Trophoblast cell (in vitro differentiated cells and primary cell): ENCODE data around the gene CACNA2D4.

Experiments
- DNase-seq, 2 donors: peaks; one replicate each; pipeline ENCODE4 v3.0.0-alpha.2; 2016
- H2AFZ ChIP-seq: 2 replicates; pipeline ENCODE4 v1.6.1; 2013; ENCODE audit warnings: low read length, moderate library complexity, mild to moderate bottlenecking; ENCODE audit not compliant: insufficient read depth, poor library complexity
- H2AK5ac ChIP-seq: 2 replicates; pipeline ENCODE4 v1.6.1; 2013; ENCODE audit warnings: mild to moderate bottlenecking, low read length
- H2BK120ac ChIP-seq: 2 replicates; pipeline ENCODE4 v1.6.1; 2013; ENCODE audit warnings: low read length, mild to moderate bottlenecking, moderate library complexity; ENCODE audit not compliant: insufficient read depth, poor library complexity
- H2BK12ac ChIP-seq: 2 replicates; pipeline ENCODE4 v1.6.1; 2013; ENCODE audit warnings: mild to moderate bottlenecking, low read length, moderate library complexity
- H2BK5ac ChIP-seq: 2 replicates; pipeline ENCODE4 v1.6.1; 2013; ENCODE audit warnings: low read length, low read depth, moderate library complexity, mild to moderate bottlenecking; ENCODE audit not compliant: poor library complexity
- H3K14ac ChIP-seq: 2 replicates; pipeline ENCODE4 v1.6.1; 2013; ENCODE audit warnings: mild to moderate bottlenecking, low read length
- H3K18ac ChIP-seq: 2 replicates; pipeline ENCODE4 v1.6.1; 2013; ENCODE audit warnings: mild to moderate bottlenecking, low read length
- H3K23ac ChIP-seq: 2 replicates; pipeline ENCODE4 v1.6.1; 2013; ENCODE audit warnings: low read length
- H3K27ac ChIP-seq: 2 replicates; pipeline ENCODE4 v1.5.1; 2013; ENCODE audit warnings: low read depth, mild to moderate bottlenecking, inconsistent platforms, low read length, moderate library complexity
- H3K27me3 ChIP-seq: 2 replicates; pipeline ENCODE4 v1.6.1; 2013; ENCODE audit warnings: inconsistent platforms, mild to moderate bottlenecking, low read length, moderate library complexity; ENCODE audit not compliant: insufficient read depth
- H3K36me3 ChIP-seq, 2 experiments: 1 replicate in 1 of 2; 2 replicates in 1 of 2; pipeline ENCODE4 v1.6.1; 2013; ENCODE audit warnings: low read length in 2 of 2, mild to moderate bottlenecking in 2 of 2, moderate library complexity in 1 of 2; ENCODE audit not compliant: insufficient read depth in 2 of 2, control insufficient read depth in 1 of 2
- H3K4ac ChIP-seq: 2 replicates; pipeline ENCODE4 v1.6.1; 2013; ENCODE audit warnings: low read depth, mild to moderate bottlenecking, low read length, moderate library complexity
- H3K4me1 ChIP-seq, 2 experiments: 1 replicate in 1 of 2; 2 replicates in 1 of 2; pipeline ENCODE4 v1.6.1; 2013; ENCODE audit warnings: low read length in 2 of 2, mild to moderate bottlenecking in 2 of 2, moderate library complexity in 1 of 2; ENCODE audit not compliant: insufficient read depth in 2 of 2, control insufficient read depth in 1 of 2
- H3K4me2 ChIP-seq: 2 replicates; pipeline ENCODE4 v1.6.1; 2013; ENCODE audit warnings: inconsistent platforms, mild to moderate bottlenecking, low read length, moderate library complexity
- H3K4me3 ChIP-seq: 2 replicates; pipeline ENCODE4 v1.5.1; 2013; ENCODE audit warnings: mild to moderate bottlenecking, low read depth, low read length, inconsistent platforms
- H3K79me1 ChIP-seq: one replicate; pipeline ENCODE4 v1.6.1; 2013; ENCODE audit warnings: low read length
- H3K79me2 ChIP-seq: 2 replicates; pipeline ENCODE4 v1.6.1; 2013; ENCODE audit warnings: low read length, mild to moderate bottlenecking; ENCODE audit not compliant: control insufficient read depth, insufficient read depth, poor library complexity
- H3K9ac ChIP-seq: 2 replicates; pipeline ENCODE4 v1.6.1; 2013; ENCODE audit warnings: mild to moderate bottlenecking, low read length
- H3K9me3 ChIP-seq: 2 replicates; pipeline ENCODE4 v1.6.1; 2013; ENCODE audit warnings: low read depth, mild to moderate bottlenecking, control low read depth, inconsistent platforms, low read length; ENCODE audit not compliant: insufficient read depth
- H4K12ac ChIP-seq: 2 replicates; pipeline ENCODE4 v1.6.1; 2013; ENCODE audit warnings: low read depth, mild to moderate bottlenecking, low read length, moderate library complexity
- H4K8ac ChIP-seq: 2 replicates; pipeline ENCODE4 v1.6.1; 2013; ENCODE audit warnings: low read depth, mild to moderate bottlenecking, low read length, moderate library complexity
- H4K91ac ChIP-seq: one replicate; pipeline ENCODE4 v1.6.1; 2013; ENCODE audit warnings: low read depth, mild to moderate bottlenecking, low read length, moderate library complexity
- WGBS: extraction: QIAGEN DNeasy Blood & Tissue Kit; methylation state at CpG from one replicate; pipeline ENCODE4 v1.1.7; 2013; ENCODE audit warnings: missing lambda C conversion rate; ENCODE audit not compliant: insufficient read length, insufficient coverage; ENCODE audit errors: extremely low coverage; 5-methylcytosine and 5-hydroxymethylcytosine counted together

The CACNA2D4 gene

DNA sequence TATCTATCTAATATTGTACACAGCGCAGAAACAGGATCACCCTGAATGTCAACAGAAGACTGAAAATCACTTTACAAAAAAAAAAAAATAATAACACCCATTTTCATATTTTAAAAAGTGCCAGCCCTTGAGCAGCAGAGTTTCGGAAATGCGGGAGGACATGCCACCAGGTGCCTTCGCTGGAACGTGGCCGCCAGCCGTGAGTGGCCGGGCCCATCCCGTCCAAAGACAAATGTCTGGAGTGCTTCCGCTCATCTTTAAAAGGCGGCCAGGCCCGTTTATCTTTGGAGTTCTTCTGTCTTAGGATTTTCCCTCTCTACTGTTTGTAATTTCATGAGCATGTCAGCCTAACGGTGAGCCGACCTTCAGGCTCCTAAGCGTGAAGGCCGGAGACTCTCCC is 54.6 kb downstream of the CACNA2D4 start:
- no peaks in the 10 kb centered on the region for H3K79me2 ChIP-seq
- H3K18ac ChIP-seq: no peak overlapping the region
- no peaks in the 10 kb centered on the region for H3K27me3 ChIP-seq
- peaks cover 4% of the 10 kb centered on the region for H3K9me3 ChIP-seq
- no peak overlapping the region for H2BK5ac ChIP-seq
- no peak overlapping the region for H2BK12ac ChIP-seq
- peaks cover 2 to 5% of the 10 kb centered on the region in 2 experiments for H3K4me1 ChIP-seq
- no peak overlapping the region for H4K8ac ChIP-seq
- no peak overlapping the region for H3K9ac ChIP-seq
- no peak overlapping the region for H3K14ac ChIP-seq
- no peak overlapping the region for H3K27ac ChIP-seq
- no peak overlapping the region for H4K91ac ChIP-seq
- H3K79me1 ChIP-seq: no peaks in the 10 kb centered on the region
- H3K23ac ChIP-seq: no peak overlapping the region
- H2BK120ac ChIP-seq: no peak overlapping the region
- no peaks in the 10 kb centered on the region for H3K36me3 ChIP-seq
- no CpG with 5 or more reads among the region's 16 CpGs for WGBS
- no peak for DNase-seq
- H4K12ac ChIP-seq: no peak overlapping the region
- no peak overlapping the region for H3K4me2 ChIP-seq
- no peak overlapping the region for H3K4me3 ChIP-seq
- H2AK5ac ChIP-seq: no peak overlapping the region
- H3K4ac ChIP-seq: no peak overlapping the region
- H2AFZ ChIP-seq: no peak overlapping the region

DNA sequence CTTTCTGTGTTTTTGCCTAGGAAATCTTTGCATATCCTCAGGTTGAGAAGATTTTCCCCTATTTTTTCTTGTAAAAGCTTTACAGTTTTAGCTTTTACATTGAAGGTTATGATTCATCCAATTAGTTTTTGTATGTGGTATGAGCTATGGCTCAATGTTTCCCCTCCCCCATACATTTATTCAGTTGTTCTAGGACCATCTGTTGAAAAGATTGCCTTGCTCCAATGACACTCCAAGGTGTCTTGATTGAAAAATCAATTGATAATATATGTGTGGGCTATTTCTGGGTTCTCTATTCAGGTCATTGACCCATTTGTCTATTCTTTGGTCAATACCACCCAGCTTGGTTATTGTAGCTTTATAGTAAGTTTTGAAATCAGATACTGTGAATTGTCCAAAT is 55.5 kb downstream of the CACNA2D4 start:
- Histone ChIP-seq H3K36me3 (no peaks in the 10 kb centered on the region), H3K9ac (no peak overlapping the region), H4K12ac (no peak overlapping the region), H3K18ac (no peak overlapping the region), H3K9me3 (peaks cover 8% of the 10 kb centered on the region), H2BK120ac (no peak overlapping the region), H2AFZ (no peak overlapping the region), H3K4me3 (no peak overlapping the region), H3K27ac (no peak overlapping the region), H3K4me1 (peaks cover 2 to 5% of the 10 kb centered on the region in 2 experiments), H4K91ac (no peak overlapping the region), H2BK5ac (no peak overlapping the region), H4K8ac (no peak overlapping the region), H3K4me2 (no peak overlapping the region), H3K79me1 (no peaks in the 10 kb centered on the region), H2BK12ac (no peak overlapping the region), H3K14ac (no peak overlapping the region), H3K27me3 (no peaks in the 10 kb centered on the region), H3K23ac (no peak overlapping the region), H2AK5ac (no peak overlapping the region), H3K79me2 (no peaks in the 10 kb centered on the region), H3K4ac (no peak overlapping the region)
- no peak for DNase-seq

DNA sequence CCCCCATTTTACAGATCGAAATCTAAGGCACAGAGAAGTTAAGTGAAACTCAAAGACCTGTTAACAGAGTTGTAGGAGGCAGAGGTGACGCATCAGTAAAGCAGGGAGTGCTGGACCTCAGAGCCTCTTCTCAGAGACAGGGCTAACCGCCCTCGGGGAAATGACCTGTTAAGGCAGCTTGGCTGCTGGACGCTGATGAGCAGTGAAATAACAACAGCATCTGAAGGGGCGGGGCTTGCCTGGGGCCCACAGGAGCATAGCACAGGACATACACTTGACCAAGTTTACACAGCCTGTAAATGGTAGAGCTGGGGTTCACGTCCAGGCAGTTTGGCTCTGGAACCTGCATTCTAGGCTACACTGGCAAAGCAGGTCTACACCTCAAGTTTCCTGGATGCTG is 58.8 kb downstream of the CACNA2D4 start:
- H3K9me3 ChIP-seq: peaks cover 30% of the 10 kb centered on the region
- H3K27me3 ChIP-seq: no peaks in the 10 kb centered on the region
- H3K27ac ChIP-seq: no peak overlapping the region
- no peak overlapping the region for H3K4me3 ChIP-seq
- H3K18ac ChIP-seq: no peak overlapping the region
- DNase-seq: peak; percentile 66 to 69
- no peak overlapping the region for H3K9ac ChIP-seq
- no peak overlapping the region for H2BK120ac ChIP-seq
- no peak overlapping the region for H2BK5ac ChIP-seq
- H2AFZ ChIP-seq: no peak overlapping the region
- no peaks in the 10 kb centered on the region for H3K79me2 ChIP-seq
- H4K8ac ChIP-seq: no peak overlapping the region
- no peak overlapping the region for H4K12ac ChIP-seq
- no CpG with 5 or more reads among the region's 7 CpGs for WGBS
- no peaks in the 10 kb centered on the region for H3K79me1 ChIP-seq
- no peak overlapping the region for H3K4ac ChIP-seq
- no peaks in the 10 kb centered on the region for H3K36me3 ChIP-seq
- H3K23ac ChIP-seq: no peak overlapping the region
- no peaks in the 10 kb centered on the region for H3K4me1 ChIP-seq
- H4K91ac ChIP-seq: no peak overlapping the region
- H3K4me2 ChIP-seq: no peak overlapping the region
- H2AK5ac ChIP-seq: no peak overlapping the region
- no peak overlapping the region for H2BK12ac ChIP-seq
- no peak overlapping the region for H3K14ac ChIP-seq

DNA sequence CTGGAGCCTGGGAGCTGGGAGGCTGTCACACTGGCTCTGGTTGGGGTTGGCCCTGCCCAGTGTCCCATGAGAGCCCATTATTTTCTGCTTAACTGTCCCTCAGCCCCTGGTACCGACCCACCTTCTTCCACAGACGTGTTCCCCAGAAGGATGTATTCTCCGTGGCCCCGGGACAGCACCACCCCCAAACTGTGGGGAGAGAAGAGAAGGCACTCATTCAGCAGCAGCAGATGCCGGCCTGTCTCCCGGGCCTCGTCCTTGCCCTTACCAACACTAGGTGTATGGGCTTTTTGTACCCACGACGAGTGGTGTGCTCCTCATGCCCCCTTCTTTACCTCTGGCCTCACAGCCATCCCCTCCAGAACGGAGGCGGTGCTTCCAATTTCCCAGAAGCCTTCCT is 60.0 kb downstream of the CACNA2D4 start:
- no peak overlapping the region for H3K18ac ChIP-seq
- no peak overlapping the region for H3K14ac ChIP-seq
- no peak overlapping the region for H2BK5ac ChIP-seq
- no peak overlapping the region for H3K9ac ChIP-seq
- peaks cover 30% of the 10 kb centered on the region for H3K9me3 ChIP-seq
- no peaks in the 10 kb centered on the region for H3K27me3 ChIP-seq
- H2BK120ac ChIP-seq: no peak overlapping the region
- no peak overlapping the region for H4K8ac ChIP-seq
- no peak overlapping the region for H3K4me2 ChIP-seq
- H4K12ac ChIP-seq: no peak overlapping the region
- no peak overlapping the region for H2AFZ ChIP-seq
- H4K91ac ChIP-seq: no peak overlapping the region
- no peak overlapping the region for H3K4ac ChIP-seq
- H2BK12ac ChIP-seq: no peak overlapping the region
- H3K4me3 ChIP-seq: no peak overlapping the region
- no CpG with 5 or more reads among the region's 11 CpGs for WGBS
- H3K79me2 ChIP-seq: no peaks in the 10 kb centered on the region
- H3K79me1 ChIP-seq: no peaks in the 10 kb centered on the region
- no peak overlapping the region for H3K27ac ChIP-seq
- no peak overlapping the region for H2AK5ac ChIP-seq
- H3K4me1 ChIP-seq: no peaks in the 10 kb centered on the region
- no peak overlapping the region for H3K23ac ChIP-seq
- H3K36me3 ChIP-seq: no peaks in the 10 kb centered on the region
- no peak for DNase-seq
